GM12878 (cell line): ENCODE results near the gene PDPK1. TPM values are rescaled to one million over a fixed set of nuclear protein-coding genes. Genes with fewer than 3 reads are reported as not detected.

ENCODE experiments used
- ATAC-seq: fragments of 200-7000 bp; cut with Tn5 transposase; 3 replicates; pipeline ENCODE4 v1.9.1; 2020; ENCODE audit warnings: mild to moderate bottlenecking, moderate library complexity
- BruUV-seq: library from RNA; stranded (reverse); fragments of 400-500 nt; replicated peaks from 2 replicates; lab custom pipeline; 2021; lab: Mats Ljungman, UMichigan
- CTCF ChIA-PET: fragments of 300-600 bp; sonication (Branson Sonifier 250); formaldehyde crosslinking; extraction: SDS; loops from one replicate; lab custom pipeline; 2021; ENCODE audit warnings: inconsistent platforms; lab: Yijun Ruan, JAX
- POLR2A ChIA-PET: fragments of 350-600 bp; formaldehyde crosslinking; extraction: SDS; loops from one replicate; lab custom pipeline; 2021; ENCODE audit warnings: inconsistent platforms; lab: Charles Lee
- RAD21 ChIA-PET: fragments of 300-600 bp; sonication (Branson Sonifier 250); formaldehyde crosslinking; loops from one replicate; lab custom pipeline; 2023; ENCODE audit warnings: antibody characterized with exemption; ENCODE audit not compliant: unreplicated experiment; lab: Charles Lee
- SMC1A ChIA-PET: fragments of 300-600 bp; sonication (Branson Sonifier 250); formaldehyde crosslinking; loops from one replicate; lab custom pipeline; 2023; ENCODE audit not compliant: unreplicated experiment, uncharacterized antibody; lab: Charles Lee
- DNase-seq: peaks from one replicate; pipeline ENCODE4 v3.0.0-alpha.2; 2011; ENCODE audit warnings: low read depth, low spot score
- FAIRE-seq: peaks from 3 replicates; lab custom pipeline; 2011; peaks lifted over from hg19 to GRCh38; lab: Jason Lieb, UNC
- H2AFZ ChIP-seq: 2 replicates; pipeline ENCODE4 v1.6.0; 2011; ENCODE audit warnings: low read depth, low read length, control low read depth; ENCODE audit not compliant: control insufficient read depth
- H3K27ac ChIP-seq: 2 replicates; pipeline ENCODE4 v1.5.1; 2011; ENCODE audit warnings: control low read depth; ENCODE audit not compliant: control insufficient read depth, insufficient read depth
- H3K27me3 ChIP-seq, 2 experiments: replicated peaks in 1 of 2; 2 replicates each; pipeline versions ENCODE4 v1.6.0 to v1.6.1; 2011; ENCODE audit warnings: low read length in 1 of 2; ENCODE audit not compliant: control insufficient read depth in 2 of 2, insufficient read depth in 2 of 2
- H3K36me3 ChIP-seq, 2 experiments: 2 replicates each; pipeline ENCODE4 v1.5.1; 2011; ENCODE audit warnings: low read length in 1 of 2; ENCODE audit not compliant: control insufficient read depth in 2 of 2, insufficient read depth in 2 of 2
- H3K4me1 ChIP-seq: 2 replicates; pipeline ENCODE4 v1.6.1; 2011; ENCODE audit warnings: mild to moderate bottlenecking, low read length, moderate library complexity, mixed read lengths; ENCODE audit not compliant: control insufficient read depth, insufficient read depth
- H3K4me2 ChIP-seq: 2 replicates; pipeline ENCODE4 v1.6.0; 2011; ENCODE audit warnings: control low read depth; ENCODE audit not compliant: control insufficient read depth, insufficient read depth
- H3K4me3 ChIP-seq: fragments of 200-600 bp; sonication (generic); 2 replicates; pipeline ENCODE4 v1.5.1; 2016
- H3K79me2 ChIP-seq: 2 replicates; pipeline ENCODE4 v1.6.0; 2011; ENCODE audit warnings: low read length; ENCODE audit not compliant: control insufficient read depth, insufficient read depth
- H3K9ac ChIP-seq: 2 replicates; pipeline ENCODE4 v1.8.0; 2011; ENCODE audit warnings: low read length, control low read depth, mixed read lengths; ENCODE audit not compliant: control insufficient read depth, insufficient read depth
- H3K9me3 ChIP-seq: replicated peaks from 3 replicates; pipeline ENCODE4 v1.5.1; 2011; ENCODE audit warnings: mild to moderate bottlenecking, low read length; ENCODE audit not compliant: control insufficient read depth, insufficient read depth
- H4K20me1 ChIP-seq: 2 replicates; pipeline ENCODE4 v1.6.0; 2011; ENCODE audit not compliant: control insufficient read depth, insufficient read depth
- DPF2 ChIP-seq: fragments of 450-650 bp; IDR thresholded peaks from 2 replicates; pipeline ENCODE4 v1.6.1; 2017; ENCODE audit warnings: mild to moderate bottlenecking
- EED ChIP-seq: sonication (generic); IDR thresholded peaks from 2 replicates; pipeline ENCODE4 v1.6.1; 2016; ENCODE audit warnings: antibody characterized with exemption, low read depth
- HCFC1 ChIP-seq: fragments of 150-350 bp; IDR thresholded peaks from 2 replicates; pipeline ENCODE4 v1.6.1; 2014; ENCODE audit warnings: low read length
- RB1 ChIP-seq: fragments of 450-650 bp; formaldehyde crosslinking; IDR thresholded peaks from 2 replicates; pipeline ENCODE4 v1.6.1; 2017; ENCODE audit warnings: mild to moderate bottlenecking, borderline replicate concordance
- ZBED1 ChIP-seq: IDR thresholded peaks from 2 replicates; pipeline ENCODE4 v1.6.1; 2016; ENCODE audit warnings: borderline replicate concordance
- ZNF207 ChIP-seq: fragments of 450-650 bp; IDR thresholded peaks from 2 replicates; pipeline ENCODE4 v1.6.1; 2014; ENCODE audit warnings: antibody characterized with exemption, mild to moderate bottlenecking, borderline replicate concordance
- WGBS: methylation state at CpG from one replicate; pipeline ENCODE4 v1.1.6; 2016; ENCODE audit warnings: low lambda C conversion rate; ENCODE audit not compliant: insufficient replicate concordance, insufficient coverage; ENCODE audit errors: missing lambda C conversion rate; 5-methylcytosine and 5-hydroxymethylcytosine counted together
- in situ Hi-C: fragments of 300-500 bp; cut with MboI; formaldehyde crosslinking; loops from 9 replicates; pipeline ENCODE4 v1.14.3; 2018; ENCODE audit warnings: mixed read lengths
- intact Hi-C: fragments of 100-400 bp; cut with micrococcal nuclease; formaldehyde crosslinking; loops from one replicate; pipeline ENCODE4 v1.14.2; 2022; ENCODE audit not compliant: unreplicated experiment
- polyA plus RNA-seq, 11 experiments: library from polyadenylated mRNA; depleted of rRNA in 4 of 11; unstranded in 6 of 11; stranded (reverse) in 5 of 11; fragments of >200 nt; fragmentation: Nextera tagmentation in 4 of 11; fragmentation: Illumina TruSeq in 1 of 11; extraction: Ambion mirVana in 4 of 11; extraction: Trizol in 1 of 11; gene quantifications; 1 replicate in 1 of 11; 2 replicates in 10 of 11; pipeline versions ENCODE4 v1.2.1 to v1.2.3, GENCODE V29; 2011 to 2016; ENCODE audit warnings: inconsistent platforms in 2 of 11, missing spikeins in 2 of 11, low read depth in 1 of 11
- total RNA-seq, 4 experiments: library from RNA; depleted of rRNA in 3 of 4; stranded (reverse); fragments of >200 nt in 3 of 4; fragmentation: Illumina TruSeq in 1 of 4; extraction: Trizol in 1 of 4; gene quantifications; 2 replicates each; pipeline versions ENCODE4 v1.2.1 to v1.2.3, GENCODE V29; 2013 to 2021
- TF ChIP-seq, protein P1 (sequence below): fragments of 450-650 bp; conservative IDR thresholded peaks from 2 replicates; pipeline ENCODE4 v1.6.1; 2017; ENCODE audit warnings: mild to moderate bottlenecking, moderate library complexity
- TF ChIP-seq, protein P2 (sequence below): IDR thresholded peaks from 2 replicates; pipeline ENCODE4 v1.6.1; 2012; ENCODE audit warnings: low read length, inconsistent platforms

PDPK1 gene
- total and polyA plus RNA-seq, 10 of the 15 experiments (the other 5 are each of a cell fraction or from before 2014, with no cell fraction given): 3.9 to 41.3 (median 25.5) TPM

DNA sequence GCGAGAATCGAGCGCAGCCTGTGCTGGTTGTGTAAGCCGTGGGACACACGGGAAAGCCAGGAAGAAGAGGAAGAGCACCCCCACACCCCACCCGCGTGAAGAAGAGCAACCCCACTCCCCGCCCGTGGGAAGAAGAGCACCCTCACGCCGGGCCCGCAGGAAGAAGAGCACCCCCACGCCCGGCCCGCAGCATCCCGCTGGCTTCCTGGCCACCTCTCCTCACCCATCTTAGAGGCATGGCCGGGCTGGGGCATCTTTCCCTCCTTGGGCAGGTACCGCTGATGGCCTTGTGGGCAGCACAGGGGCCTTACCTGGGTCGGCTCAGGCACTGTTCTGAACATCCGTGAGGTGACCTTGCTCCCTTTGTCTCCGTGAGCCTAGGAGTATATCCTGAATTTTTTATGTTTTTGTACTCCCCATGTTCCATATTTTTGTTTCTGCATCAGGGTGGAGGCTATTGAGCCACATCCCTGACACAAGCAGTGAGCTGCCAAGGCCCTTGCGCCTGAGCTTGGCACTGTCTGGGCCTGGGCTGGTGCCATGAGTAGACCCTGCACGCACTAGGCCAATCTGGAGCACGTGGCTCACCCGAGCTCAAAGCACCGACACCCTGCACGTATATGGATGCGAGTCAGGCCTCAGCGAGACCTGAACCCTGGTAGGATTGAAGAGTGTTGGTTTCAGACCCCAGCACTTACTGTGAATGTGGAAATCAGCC is 73.1 kb downstream of the PDPK1 start:
- Histone ChIP-seq H3K4me2 (no peak overlapping the region), H3K27ac (no peak overlapping the region), H3K4me3 (no peak overlapping the region), H3K79me2 (peaks cover 13% of the 10 kb centered on the region), H2AFZ (no peak overlapping the region), H4K20me1 (0 out of 2 replicates have a peak, but pooled peaks cover 3% of the 10 kb centered on the region), H3K9ac (no peak overlapping the region), H3K27me3 (no peaks in the 10 kb centered on the region), H3K36me3 (peaks cover 4 to 18% of the 10 kb centered on the region in 2 experiments; a peak in 3 of 4 replicates), H3K4me1 (peaks cover 5% of the 10 kb centered on the region), H3K9me3 (no peaks in the 10 kb centered on the region)
- ChIA-PET CTCF (no interaction called here), RAD21 (no interaction called here), SMC1A (no interaction called here), POLR2A (no interaction called here)
- no peak for DNase-seq
- in situ Hi-C loops: no loop called here
- intact Hi-C loops: no loop called here
- no TSS peak for BruUV-seq
- TF ChIP-seq EED (no peak), HCFC1 (no peak)
- no peak for FAIRE-seq
- over 99% methylated on average over 18 of the region's 29 CpGs for WGBS
- no peak for ATAC-seq

DNA sequence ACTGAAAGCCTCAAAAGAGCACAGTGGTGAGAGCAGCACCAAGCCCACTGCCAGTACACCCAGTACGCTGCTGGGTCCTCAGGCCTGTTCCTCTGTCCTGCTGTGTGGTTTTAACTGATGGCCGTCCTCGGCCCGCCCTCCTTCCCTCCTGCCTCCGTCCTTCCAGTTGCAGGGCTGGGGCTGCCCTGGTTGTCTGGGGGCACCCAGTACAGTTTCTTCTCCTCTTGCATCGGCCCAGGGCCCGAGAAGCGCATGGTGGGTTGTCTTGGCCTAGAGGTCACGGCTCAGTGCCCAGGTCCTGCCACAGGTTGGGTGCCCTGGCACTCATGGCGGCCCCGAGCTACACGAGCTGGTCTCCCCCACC is 73.7 kb downstream of the PDPK1 start:
- H3K4me2 ChIP-seq: no peak overlapping the region
- H2AFZ ChIP-seq: no peak overlapping the region
- H4K20me1 ChIP-seq: 0 out of 2 replicates have a peak, but pooled peaks cover 3% of the 10 kb centered on the region
- in situ Hi-C loops (no loop called here), intact Hi-C loops (no loop called here)
- RAD21 ChIA-PET: no interaction called here
- 96% methylated on average over 10 of the region's 12 CpGs for WGBS
- CTCF ChIA-PET: no interaction called here
- H3K27ac ChIP-seq: no peak overlapping the region
- H3K4me1 ChIP-seq: peaks cover 5% of the 10 kb centered on the region
- SMC1A ChIA-PET: no interaction called here
- peaks cover 4 to 18% of the 10 kb centered on the region in 2 experiments; a peak in 3 of 4 replicates for H3K36me3 ChIP-seq
- DNase-seq (no peak), FAIRE-seq (no peak), ATAC-seq (no peak)
- no peaks in the 10 kb centered on the region for H3K27me3 ChIP-seq
- no peak overlapping the region for H3K9ac ChIP-seq
- peaks cover 13% of the 10 kb centered on the region for H3K79me2 ChIP-seq
- TF ChIP-seq, protein P1, sequence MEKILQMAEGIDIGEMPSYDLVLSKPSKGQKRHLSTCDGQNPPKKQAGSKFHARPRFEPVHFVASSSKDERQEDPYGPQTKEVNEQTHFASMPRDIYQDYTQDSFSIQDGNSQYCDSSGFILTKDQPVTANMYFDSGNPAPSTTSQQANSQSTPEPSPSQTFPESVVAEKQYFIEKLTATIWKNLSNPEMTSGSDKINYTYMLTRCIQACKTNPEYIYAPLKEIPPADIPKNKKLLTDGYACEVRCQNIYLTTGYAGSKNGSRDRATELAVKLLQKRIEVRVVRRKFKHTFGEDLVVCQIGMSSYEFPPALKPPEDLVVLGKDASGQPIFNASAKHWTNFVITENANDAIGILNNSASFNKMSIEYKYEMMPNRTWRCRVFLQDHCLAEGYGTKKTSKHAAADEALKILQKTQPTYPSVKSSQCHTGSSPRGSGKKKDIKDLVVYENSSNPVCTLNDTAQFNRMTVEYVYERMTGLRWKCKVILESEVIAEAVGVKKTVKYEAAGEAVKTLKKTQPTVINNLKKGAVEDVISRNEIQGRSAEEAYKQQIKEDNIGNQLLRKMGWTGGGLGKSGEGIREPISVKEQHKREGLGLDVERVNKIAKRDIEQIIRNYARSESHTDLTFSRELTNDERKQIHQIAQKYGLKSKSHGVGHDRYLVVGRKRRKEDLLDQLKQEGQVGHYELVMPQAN: no peak
- TF ChIP-seq RB1: no peak
- TF ChIP-seq ZNF207: no peak
- no peak for TF ChIP-seq ZBED1
- no peak for TF ChIP-seq DPF2
- TF ChIP-seq, protein P2, sequence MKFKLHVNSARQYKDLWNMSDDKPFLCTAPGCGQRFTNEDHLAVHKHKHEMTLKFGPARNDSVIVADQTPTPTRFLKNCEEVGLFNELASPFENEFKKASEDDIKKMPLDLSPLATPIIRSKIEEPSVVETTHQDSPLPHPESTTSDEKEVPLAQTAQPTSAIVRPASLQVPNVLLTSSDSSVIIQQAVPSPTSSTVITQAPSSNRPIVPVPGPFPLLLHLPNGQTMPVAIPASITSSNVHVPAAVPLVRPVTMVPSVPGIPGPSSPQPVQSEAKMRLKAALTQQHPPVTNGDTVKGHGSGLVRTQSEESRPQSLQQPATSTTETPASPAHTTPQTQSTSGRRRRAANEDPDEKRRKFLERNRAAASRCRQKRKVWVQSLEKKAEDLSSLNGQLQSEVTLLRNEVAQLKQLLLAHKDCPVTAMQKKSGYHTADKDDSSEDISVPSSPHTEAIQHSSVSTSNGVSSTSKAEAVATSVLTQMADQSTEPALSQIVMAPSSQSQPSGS: no peak
- BruUV-seq: no TSS peak
- POLR2A ChIA-PET: no interaction called here
- H3K9me3 ChIP-seq: no peaks in the 10 kb centered on the region
- no peak overlapping the region for H3K4me3 ChIP-seq
